HG03025 (cell line): ENCODE data around the gene BICD1.

Experiments
- ATAC-seq: cut with Tn5 transposase; IDR thresholded peaks from one replicate; pipeline ENCODE4 v1.9.1; 2021; ENCODE audit warnings: mild to moderate bottlenecking, moderate library complexity; ENCODE audit not compliant: unreplicated experiment, low FRiP score

BICD1 gene

GRCh38 chr12:32233568-32233967, 126.9 kb downstream of the BICD1 start:
- no peak for ATAC-seq

- no peak for ATAC-seq
These were observed 128.6 kb downstream of the BICD1 start for GRCh38 chr12:32235251-32235650.

DNA sequence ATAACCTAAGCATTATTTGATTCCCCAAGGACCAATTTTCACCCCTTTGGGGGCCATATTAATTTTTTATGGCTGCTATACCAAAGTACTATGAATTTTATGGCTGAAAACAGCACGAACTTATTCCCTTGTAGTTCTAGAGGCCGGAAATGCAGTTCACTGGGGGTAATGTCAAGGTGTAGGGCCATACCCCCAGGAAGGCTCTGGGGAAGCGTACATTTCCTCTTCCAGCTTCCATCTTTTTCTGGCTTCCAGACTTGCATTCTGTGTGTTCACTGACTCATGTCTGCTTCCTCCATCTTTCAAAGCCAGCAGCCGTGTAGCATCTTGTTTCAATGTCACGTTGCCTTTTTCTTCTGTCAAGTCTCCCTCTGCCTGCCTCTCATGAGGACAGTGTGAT, 133.5 kb downstream of the BICD1 start:
- ATAC-seq: no peak

- ATAC-seq: no peak
These were observed 134.2 kb downstream of the BICD1 start for GRCh38 chr12:32240831-32241230.

DNA sequence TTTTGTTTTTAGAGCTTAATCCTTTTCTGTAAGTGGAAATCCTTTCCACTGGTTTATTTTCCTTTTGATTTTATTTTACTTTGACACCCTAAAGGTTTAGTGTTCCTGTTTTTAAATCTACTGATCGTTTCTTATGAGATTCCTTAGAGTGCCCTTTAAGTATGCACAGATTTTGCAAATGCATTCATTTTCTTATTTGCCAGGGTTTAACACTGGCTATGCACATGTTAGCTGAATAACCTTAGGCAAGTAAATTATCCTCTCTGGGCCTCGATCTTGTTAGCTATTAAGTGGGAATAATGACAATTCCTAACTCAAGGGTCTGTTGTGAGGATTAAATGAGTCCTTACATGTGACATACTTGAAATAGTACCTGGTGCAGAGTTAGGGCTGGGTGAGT, 136.0 kb downstream of the BICD1 start:
- ATAC-seq: no peak

DNA sequence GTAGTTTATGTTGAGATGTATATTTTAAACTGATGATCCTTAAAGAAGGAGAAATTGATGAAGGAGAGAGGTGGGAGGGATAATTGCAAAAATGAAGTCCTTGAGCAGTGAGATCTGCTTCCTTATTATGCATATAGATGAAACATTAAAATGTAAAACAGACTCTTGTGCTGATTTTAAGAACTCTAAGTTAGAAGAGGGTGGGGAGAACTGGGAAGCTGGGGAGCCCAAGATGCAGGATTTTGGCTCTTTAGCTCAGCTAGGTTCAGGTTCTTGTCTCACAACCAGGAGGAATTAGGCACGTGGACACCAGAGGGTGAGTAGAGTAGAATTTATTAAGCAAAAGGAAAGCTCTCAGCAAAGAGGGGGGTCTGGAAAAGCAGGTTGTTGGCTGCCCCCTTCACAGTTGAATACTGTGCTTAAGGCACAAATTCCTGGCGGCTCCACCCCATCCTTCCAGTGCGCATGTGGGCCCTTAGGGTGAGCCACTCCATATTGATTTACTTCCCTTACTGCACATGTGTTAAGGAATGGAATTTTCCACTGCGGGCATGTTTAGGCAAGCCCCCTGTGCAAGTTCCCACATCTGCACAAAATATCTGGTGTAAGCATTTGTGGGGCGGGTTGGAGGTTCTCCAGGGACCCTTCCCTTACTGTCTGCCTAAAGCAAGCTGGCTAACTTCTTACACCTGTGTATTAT, 141.9 kb downstream of the BICD1 start:
- ATAC-seq: no peak

GRCh38 chr12:32249777-32250176, 143.1 kb downstream of the BICD1 start:
- ATAC-seq: no peak

- no peak for ATAC-seq
These were observed 145.8 kb downstream of the BICD1 start for GRCh38 chr12:32252199-32253073.

- no peak for ATAC-seq
These were observed 146.6 kb downstream of the BICD1 start for GRCh38 chr12:32253154-32253790.

DNA sequence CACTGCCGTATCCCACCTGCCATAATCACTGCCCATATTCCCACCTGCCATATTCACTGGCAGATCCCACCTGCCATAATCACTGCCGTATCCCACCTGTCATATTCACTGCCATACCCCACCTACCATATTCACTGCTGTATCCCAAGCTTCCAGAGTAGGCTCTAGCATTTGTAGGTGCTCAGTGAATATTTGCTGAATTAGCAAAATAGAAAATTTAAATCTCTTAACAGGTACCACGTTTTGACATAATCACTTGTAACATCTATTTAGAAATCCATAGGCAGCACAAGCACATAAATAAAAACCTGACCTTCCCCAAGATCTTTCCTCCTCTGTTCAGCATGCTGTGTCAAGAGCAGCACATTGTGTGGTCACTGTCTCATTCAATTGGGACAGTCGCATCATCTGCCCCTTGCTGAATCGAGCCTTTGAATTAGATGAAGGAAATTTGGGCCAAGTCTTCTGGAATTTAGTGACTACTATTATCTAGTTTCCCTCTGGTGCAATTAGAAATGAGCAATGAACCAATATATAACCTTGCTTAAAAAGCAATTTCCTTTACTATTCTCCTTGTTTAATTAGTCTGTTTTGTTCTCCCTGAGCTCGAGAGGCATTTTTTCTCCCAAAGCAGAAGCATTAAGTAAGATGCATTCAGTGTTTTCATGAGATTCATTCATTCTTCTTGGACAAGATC, 147.8 kb downstream of the BICD1 start:
- no peak for ATAC-seq

DNA sequence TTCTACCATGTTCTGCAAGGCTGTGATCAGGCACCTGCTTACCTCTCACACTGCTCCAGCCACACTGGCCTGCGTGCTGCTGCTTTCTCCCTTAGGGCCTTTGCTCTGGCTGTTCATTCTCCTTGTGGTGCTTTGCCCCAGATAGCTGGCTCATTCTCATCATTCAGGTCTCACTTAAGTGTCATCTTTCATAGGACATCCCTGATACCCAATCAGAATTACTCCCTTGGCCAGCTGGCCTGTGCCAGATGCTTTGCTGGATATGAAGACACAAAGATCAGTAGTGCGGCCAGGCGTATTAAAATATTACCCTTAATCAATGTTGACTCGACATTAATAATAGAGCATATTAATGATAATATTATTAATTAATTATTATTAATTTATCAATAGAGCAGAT, 148.9 kb downstream of the BICD1 start:
- ATAC-seq: no peak

- ATAC-seq: no peak
These were observed 151.2 kb downstream of the BICD1 start for GRCh38 chr12:32257695-32258496.

DNA sequence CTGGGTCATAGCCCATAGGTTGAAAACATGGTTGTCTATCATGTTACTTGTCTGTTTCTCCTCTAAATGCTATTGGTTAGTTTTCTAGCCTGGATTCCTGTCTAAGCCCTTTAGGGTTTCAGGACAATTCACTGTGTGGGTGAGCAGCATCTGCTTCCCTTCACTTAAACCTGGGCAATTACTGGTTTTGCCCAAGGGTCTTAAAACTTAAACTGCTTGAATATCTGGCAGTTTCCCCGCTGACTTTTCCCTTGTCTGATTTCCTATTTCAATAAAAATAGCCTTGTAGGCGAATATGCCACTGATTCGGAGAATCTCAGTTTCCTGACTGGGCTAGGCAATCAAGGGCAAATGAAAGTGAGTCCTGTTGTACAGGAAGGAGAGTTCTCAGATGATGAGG, 154.0 kb downstream of the BICD1 start:
- ATAC-seq: no peak

- ATAC-seq: no peak
These were observed 155.0 kb downstream of the BICD1 start for GRCh38 chr12:32261638-32262037.

- no peak for ATAC-seq
These were observed 158.3 kb downstream of the BICD1 start for GRCh38 chr12:32264961-32265360.

- no peak for ATAC-seq
These were observed 158.8 kb downstream of the BICD1 start for GRCh38 chr12:32265456-32265855.

- ATAC-seq: no peak
These were observed 159.3 kb downstream of the BICD1 start for GRCh38 chr12:32265951-32266350.

GRCh38 chr12:32266756-32267155, 160.1 kb downstream of the BICD1 start:
- ATAC-seq: no peak

DNA sequence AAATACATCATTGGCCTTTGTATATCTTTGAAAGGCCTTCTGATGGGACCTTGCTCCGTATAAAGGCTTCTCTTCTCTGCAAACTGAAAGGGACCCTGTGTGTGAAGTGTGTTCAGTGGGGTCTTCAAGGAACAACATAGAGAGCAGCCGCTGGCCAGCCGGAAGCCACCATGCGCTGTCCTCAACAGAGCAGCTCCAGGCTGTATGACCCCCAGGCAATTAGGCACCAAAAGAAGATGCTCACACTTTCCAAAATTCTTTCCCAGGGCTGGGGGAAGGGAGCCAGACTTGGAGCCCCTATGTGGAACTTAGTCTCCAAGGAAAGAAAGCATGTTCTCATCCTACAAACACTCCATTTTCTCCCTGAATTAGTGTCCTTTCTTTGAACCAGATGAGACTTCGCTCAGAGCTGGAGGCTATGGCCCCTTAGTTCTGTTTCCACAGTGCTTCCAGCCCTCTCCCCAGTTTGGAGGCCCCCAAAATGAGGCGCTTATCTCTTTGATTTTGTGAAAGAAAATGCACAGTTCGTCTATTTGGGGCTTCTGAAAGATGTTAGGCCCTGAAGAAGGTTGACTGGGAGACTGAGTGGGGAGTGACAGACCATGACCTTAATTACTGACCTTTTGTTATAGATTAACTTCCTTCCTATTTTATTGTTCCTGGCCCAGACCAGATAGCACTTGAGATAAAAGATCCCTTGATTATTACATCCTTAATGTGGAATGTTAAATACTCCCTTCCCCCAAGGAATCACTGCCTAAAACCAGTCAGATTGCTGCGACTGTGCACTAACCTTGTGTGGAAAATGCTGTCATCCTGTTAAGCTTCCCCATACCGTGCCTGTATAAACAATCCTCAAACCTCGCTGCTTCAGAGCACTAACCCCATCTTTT, 164.4 kb downstream of the BICD1 start:
- ATAC-seq: no peak
